Osteoblast (primary cell): ENCODE measurements around the gene CRYL1. TPM values are rescaled to one million over a fixed set of nuclear protein-coding genes. Genes with fewer than 3 reads are reported as not detected.
A peak's percentile ranks its signal among the peaks of the same experiment; 100 is the strongest.

Source experiments
- DNase-seq: peaks from one replicate; pipeline ENCODE4 v3.0.0; 2011; ENCODE audit warnings: low spot score, mixed read lengths; ENCODE audit not compliant: insufficient read length; ENCODE audit errors: missing footprints
- H2AFZ ChIP-seq: 2 replicates; pipeline ENCODE4 v1.6.0; 2011; ENCODE audit warnings: mild to moderate bottlenecking, low read length
- H3K27ac ChIP-seq: 2 replicates; pipeline ENCODE4 v1.5.1; 2011; ENCODE audit warnings: mild to moderate bottlenecking, low read depth, low read length, moderate library complexity
- H3K27me3 ChIP-seq: 2 replicates; pipeline ENCODE4 v1.6.0; 2012; ENCODE audit warnings: mild to moderate bottlenecking, control low read depth, inconsistent platforms, low read length, moderate library complexity; ENCODE audit not compliant: insufficient read depth
- H3K36me3 ChIP-seq: 2 replicates; pipeline ENCODE4 v1.5.1; 2011; ENCODE audit warnings: mild to moderate bottlenecking, low read length, control low read depth, moderate library complexity; ENCODE audit not compliant: insufficient read depth
- H3K4me1 ChIP-seq: 2 replicates; pipeline ENCODE4 v1.5.1; 2011; ENCODE audit warnings: mild to moderate bottlenecking, low read length, control low read depth, moderate library complexity; ENCODE audit not compliant: insufficient read depth
- H3K4me2 ChIP-seq: 2 replicates; pipeline ENCODE4 v1.6.0; 2011; ENCODE audit warnings: mild to moderate bottlenecking, low read length; ENCODE audit not compliant: insufficient read depth
- H3K4me3 ChIP-seq: fragments of 200-600 bp; sonication (generic); 3 replicates; pipeline ENCODE4 v1.5.1; 2012; ENCODE audit warnings: mild to moderate bottlenecking, low read length, inconsistent platforms; ENCODE audit not compliant: insufficient read depth
- H3K79me2 ChIP-seq: 2 replicates; pipeline ENCODE4 v1.6.0; 2012; ENCODE audit warnings: mild to moderate bottlenecking, low read length, control low read depth, inconsistent platforms; ENCODE audit not compliant: insufficient read depth
- H3K9me3 ChIP-seq: 2 replicates; pipeline ENCODE4 v1.5.1; 2011; ENCODE audit warnings: low read depth, low read length, control low read depth
- H4K20me1 ChIP-seq: 2 replicates; pipeline ENCODE4 v1.6.0; 2012; ENCODE audit warnings: mild to moderate bottlenecking, low read length, control low read depth; ENCODE audit not compliant: insufficient read depth
- CTCF ChIP-seq: IDR thresholded peaks from 2 replicates; pipeline ENCODE4 v1.5.1; 2011; ENCODE audit warnings: mild to moderate bottlenecking, low read depth, low read length, moderate library complexity; ENCODE audit errors: extremely low read depth
- total RNA-seq: library from RNA; depleted of rRNA; stranded (reverse); fragments of >200 nt; gene quantifications from 2 replicates; pipeline ENCODE4 v1.2.3, GENCODE V29; 2012

Gene CRYL1
- total RNA-seq, 1 donor: 12.7 TPM

- no peaks in the 10 kb centered on the region for H4K20me1 ChIP-seq
- no peak overlapping the region for H3K27ac ChIP-seq
- H3K4me2 ChIP-seq: no peak overlapping the region
- no peak overlapping the region for H3K4me3 ChIP-seq
- peaks cover 10% of the 10 kb centered on the region for H3K79me2 ChIP-seq
- no peak overlapping the region for H2AFZ ChIP-seq
- no peaks in the 10 kb centered on the region for H3K36me3 ChIP-seq
- peaks cover under 1% of the 10 kb centered on the region for H3K9me3 ChIP-seq
- no peak for TF ChIP-seq CTCF
- peaks cover 13% of the 10 kb centered on the region for H3K4me1 ChIP-seq
- no peaks in the 10 kb centered on the region for H3K27me3 ChIP-seq
- no peak for DNase-seq
Observed at GRCh38 chr13:20570517-20570916, 44.9 kb upstream of the CRYL1 start.

GRCh38 chr13:20567881-20568528 lies 42.3 kb upstream of the CRYL1 start:
- peak overlapping the region; percentile 91 for H2AFZ ChIP-seq
- H3K27me3 ChIP-seq: no peaks in the 10 kb centered on the region
- H3K4me3 ChIP-seq: peak overlapping the region; percentile 83
- H3K4me1 ChIP-seq: peaks cover 13% of the 10 kb centered on the region
- TF ChIP-seq CTCF: no peak
- peaks cover 6% of the 10 kb centered on the region for H3K9me3 ChIP-seq
- no peaks in the 10 kb centered on the region for H4K20me1 ChIP-seq
- H3K4me2 ChIP-seq: peak overlapping the region; percentile 97
- H3K36me3 ChIP-seq: no peaks in the 10 kb centered on the region
- peak overlapping the region; percentile 94 for H3K27ac ChIP-seq
- DNase-seq: no peak
- H3K79me2 ChIP-seq: peaks cover 9% of the 10 kb centered on the region

GRCh38 chr13:20566898-20567874 lies 41.5 kb upstream of the CRYL1 start, which contains the start of gene IFT88:
Gene IFT88, plus strand, starts transcription at chr13:20567157. Its CDS starts 7,229 bp downstream, at chr13:20574386.
- H4K20me1 ChIP-seq: no peaks in the 10 kb centered on the region
- peaks cover 6% of the 10 kb centered on the region for H3K9me3 ChIP-seq
- peak within 1 kb of the TSS; percentile 94 for H3K27ac ChIP-seq
- peaks cover 13% of the 10 kb centered on the region for H3K4me1 ChIP-seq
- peak within 1 kb of the TSS; percentile 83 for H3K4me3 ChIP-seq
- H3K4me2 ChIP-seq: peak within 1 kb of the TSS; percentile 97
- no peak for TF ChIP-seq CTCF
- no peaks in the 10 kb centered on the region for H3K36me3 ChIP-seq
- H2AFZ ChIP-seq: peak within 1 kb of the TSS; percentile 91
- H3K79me2 ChIP-seq: peaks cover 5% of the 10 kb centered on the region
- H3K27me3 ChIP-seq: no peaks in the 10 kb centered on the region
- DNase-seq: peak; percentile 97
